H9 (cell line): Measurements from ENCODE around the gene MTCP1. TPM values are rescaled to one million over a fixed set of nuclear protein-coding genes. Genes with fewer than 3 reads are reported as not detected.

Experiments
- DNase-seq: peaks from one replicate; pipeline ENCODE4 v3.0.0-alpha.2; 2017
- H2AFZ ChIP-seq: one replicate; pipeline ENCODE4 v1.6.1; 2013; ENCODE audit warnings: mild to moderate bottlenecking, low read length, control low read depth, moderate library complexity
- H2AK5ac ChIP-seq: 2 replicates; pipeline ENCODE4 v1.6.1; 2013; ENCODE audit warnings: low read length, control low read depth, mixed read lengths; ENCODE audit not compliant: insufficient read length
- H2BK120ac ChIP-seq: one replicate; pipeline ENCODE4 v1.6.1; 2013; ENCODE audit warnings: low read depth, mild to moderate bottlenecking, low read length, control low read depth, inconsistent platforms; ENCODE audit not compliant: poor library complexity, severe bottlenecking
- H2BK12ac ChIP-seq: 2 replicates; pipeline ENCODE4 v1.6.1; 2013; ENCODE audit warnings: low read length, control low read depth, mixed read lengths, low read depth; ENCODE audit not compliant: insufficient read length
- H2BK15ac ChIP-seq: 2 replicates; pipeline ENCODE4 v1.6.1; 2013; ENCODE audit warnings: low read depth, low read length, control low read depth
- H2BK20ac ChIP-seq: one replicate; pipeline ENCODE4 v1.6.1; 2013; ENCODE audit warnings: low read depth, mild to moderate bottlenecking, low read length, control low read depth, inconsistent platforms; ENCODE audit not compliant: poor library complexity, severe bottlenecking
- H2BK5ac ChIP-seq: 2 replicates; pipeline ENCODE4 v1.6.1; 2013; ENCODE audit warnings: low read length, control low read depth, mixed read lengths; ENCODE audit not compliant: insufficient read length
- H3K14ac ChIP-seq: 2 replicates; pipeline ENCODE4 v1.6.1; 2013; ENCODE audit warnings: low read length, control low read depth; ENCODE audit not compliant: insufficient read depth
- H3K18ac ChIP-seq: 2 replicates; pipeline ENCODE4 v1.6.1; 2013; ENCODE audit warnings: low read depth, mild to moderate bottlenecking, mixed read lengths, low read length, control low read depth; ENCODE audit not compliant: insufficient read length
- H3K23ac ChIP-seq: 2 replicates; pipeline ENCODE4 v1.6.1; 2013; ENCODE audit warnings: low read length, control low read depth, mixed read lengths, low read depth; ENCODE audit not compliant: insufficient read length
- H3K23me2 ChIP-seq: 2 replicates; pipeline ENCODE4 v1.6.1; 2013; ENCODE audit warnings: low read depth, mild to moderate bottlenecking, mixed read lengths, low read length, control low read depth; ENCODE audit not compliant: insufficient read length, poor library complexity, severe bottlenecking
- H3K27ac ChIP-seq: 2 replicates; pipeline ENCODE4 v1.5.1; 2013; ENCODE audit warnings: low read length, control low read depth, mixed read lengths, low read depth; ENCODE audit not compliant: insufficient read length
- H3K27me3 ChIP-seq: 2 replicates; pipeline ENCODE4 v1.6.1; 2013; ENCODE audit warnings: low read length, control low read depth, inconsistent platforms; ENCODE audit not compliant: insufficient read depth
- H3K4ac ChIP-seq: 2 replicates; pipeline ENCODE4 v1.6.1; 2013; ENCODE audit warnings: low read depth, mild to moderate bottlenecking, control low read depth, inconsistent platforms, low read length, moderate library complexity
- H3K4me1 ChIP-seq: 2 replicates; pipeline ENCODE4 v1.6.1; 2013; ENCODE audit warnings: low read length, control low read depth, inconsistent platforms; ENCODE audit not compliant: insufficient read depth
- H3K4me2 ChIP-seq: 2 replicates; pipeline ENCODE4 v1.6.1; 2013; ENCODE audit warnings: low read length, control low read depth, mixed read lengths; ENCODE audit not compliant: insufficient read length, insufficient read depth
- H3K56ac ChIP-seq: 2 replicates; pipeline ENCODE4 v1.6.1; 2013; ENCODE audit warnings: low read depth, mild to moderate bottlenecking, mixed read lengths, low read length, control low read depth; ENCODE audit not compliant: insufficient read length
- H3K79me1 ChIP-seq: 2 replicates; pipeline ENCODE4 v1.6.1; 2013; ENCODE audit warnings: low read depth, mild to moderate bottlenecking, moderate library complexity, low read length, control low read depth, inconsistent platforms; ENCODE audit not compliant: insufficient read depth, poor library complexity, severe bottlenecking
- H3K79me2 ChIP-seq: 2 replicates; pipeline ENCODE4 v1.6.1; 2013; ENCODE audit warnings: low read length, control low read depth, inconsistent platforms; ENCODE audit not compliant: insufficient read depth
- H3K9ac ChIP-seq: 2 replicates; pipeline ENCODE4 v1.6.1; 2013; ENCODE audit warnings: low read length, control low read depth, mixed read lengths; ENCODE audit not compliant: insufficient read length; ENCODE audit errors: extremely low read depth
- H3K9me3 ChIP-seq: one replicate; pipeline ENCODE4 v1.6.1; 2013; ENCODE audit warnings: low read depth, low read length, inconsistent platforms; ENCODE audit not compliant: control insufficient read depth
- H3T11ph ChIP-seq: one replicate; pipeline ENCODE4 v1.6.1; 2013; ENCODE audit warnings: mild to moderate bottlenecking, low read length, control low read depth, inconsistent platforms
- H4K20me1 ChIP-seq: one replicate; pipeline ENCODE4 v1.6.1; 2013; ENCODE audit not compliant: control insufficient read depth, insufficient read length, insufficient read depth
- H4K5ac ChIP-seq: 2 replicates; pipeline ENCODE4 v1.6.1; 2013; ENCODE audit warnings: low read depth, mild to moderate bottlenecking, mixed read lengths, low read length, control low read depth; ENCODE audit not compliant: insufficient read length
- H4K8ac ChIP-seq: replicated peaks from 2 replicates; pipeline ENCODE4 v1.6.1; 2013; ENCODE audit warnings: low read length, control low read depth, mixed read lengths, low read depth; ENCODE audit not compliant: insufficient read length
- H4K91ac ChIP-seq: 2 replicates; pipeline ENCODE4 v1.6.1; 2013; ENCODE audit warnings: low read depth, mild to moderate bottlenecking, moderate library complexity, mixed read lengths, low read length, control low read depth; ENCODE audit not compliant: insufficient read length
- H3K27ac Mint-ChIP-seq, 3 experiments: 2 replicates in 2 of 3; 3 replicates in 1 of 3; pipeline ENCODE4 v1.8.0; 2020 to 2021; ENCODE audit warnings: mixed read lengths in 3 of 3, mild to moderate bottlenecking in 1 of 3, moderate library complexity in 1 of 3
- H3K27me3 Mint-ChIP-seq: 2 replicates; pipeline ENCODE4 v1.8.0; 2021; ENCODE audit warnings: low read depth, mild to moderate bottlenecking, moderate library complexity, mixed read lengths
- H3K36me3 Mint-ChIP-seq, 3 experiments: 2 replicates in 2 of 3; 3 replicates in 1 of 3; pipeline ENCODE4 v1.8.0; 2020 to 2021; ENCODE audit warnings: low read depth in 3 of 3, mixed read lengths in 3 of 3; ENCODE audit not compliant: insufficient read depth in 1 of 3
- H3K4me1 Mint-ChIP-seq, 2 experiments: 2 replicates each; pipeline ENCODE4 v1.8.0; 2020; ENCODE audit warnings: mixed read lengths in 2 of 2
- H3K4me3 Mint-ChIP-seq, 2 experiments: 2 replicates in 1 of 2; 3 replicates in 1 of 2; pipeline ENCODE4 v1.8.0; 2020 to 2021; ENCODE audit warnings: mild to moderate bottlenecking in 2 of 2, mixed read lengths in 2 of 2, moderate library complexity in 1 of 2
- H3K9me3 Mint-ChIP-seq, 2 experiments: 2 replicates in 1 of 2; 3 replicates in 1 of 2; pipeline ENCODE4 v1.8.0; 2020; ENCODE audit warnings: mild to moderate bottlenecking in 2 of 2, mixed read lengths in 2 of 2, moderate library complexity in 1 of 2
- WGBS: extraction: QIAGEN DNeasy Blood & Tissue Kit; methylation state at CpG from one replicate; pipeline ENCODE4 v1.1.7; 2013; ENCODE audit warnings: missing lambda C conversion rate, low lambda C conversion rate, mixed read lengths; ENCODE audit not compliant: insufficient read length; ENCODE audit errors: extremely low coverage; 5-methylcytosine and 5-hydroxymethylcytosine counted together
- total RNA-seq: library from RNA; stranded (reverse); gene quantifications from 2 replicates; pipeline ENCODE4 v1.2.1, GENCODE V29; 2021
- TF ChIP-seq, protein P1 (sequence below): fragments of 200-600 bp; sonication (generic); conservative IDR thresholded peaks from 3 replicates; pipeline ENCODE4 v1.8.0; 2021; ENCODE audit warnings: antibody characterized with exemption, mild to moderate bottlenecking

MTCP1 gene
- total RNA-seq, 1 experiment from 2014 or later = 21.4 TPM

DNA sequence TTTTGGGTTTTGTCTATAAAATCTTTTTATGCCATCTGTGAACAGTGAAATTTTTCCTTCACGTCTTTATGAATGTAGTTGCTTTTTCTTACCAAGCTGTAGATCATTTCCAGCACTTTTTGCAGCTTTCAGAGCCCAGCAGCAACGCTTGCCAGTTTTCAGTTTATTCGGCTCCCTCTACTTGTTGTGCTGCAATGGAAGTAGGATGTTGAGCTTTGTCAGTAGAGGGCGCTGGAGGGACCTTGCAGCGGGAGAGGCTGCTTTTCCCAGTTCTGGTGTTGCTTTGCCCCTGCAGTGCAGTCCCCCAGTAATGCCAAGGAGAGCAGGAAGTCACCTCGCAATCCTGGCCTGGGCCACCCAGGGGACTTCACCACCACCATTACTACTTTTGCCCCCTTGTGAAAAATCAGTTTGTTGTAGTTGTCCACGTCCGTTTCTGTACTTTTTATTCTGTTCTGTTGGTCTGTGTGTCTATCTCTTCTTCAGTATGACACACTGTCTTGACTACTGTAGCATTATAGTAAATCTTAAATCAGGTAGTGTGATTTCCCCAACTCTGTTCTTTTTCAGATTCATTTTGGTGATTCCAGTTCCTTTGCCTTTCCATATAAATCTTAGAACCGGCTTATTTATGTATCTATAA, 21.8 kb downstream of the MTCP1 start:
- Histone ChIP-seq H3K27ac (no peak overlapping the region), H3K23me2 (no peaks in the 10 kb centered on the region), H3K18ac (no peak overlapping the region), H3K79me2 (no peaks in the 10 kb centered on the region), H2BK5ac (no peak overlapping the region), H3T11ph (no peak overlapping the region), H4K5ac (no peak overlapping the region), H2BK20ac (no peak overlapping the region), H2BK12ac (no peak overlapping the region), H3K27me3 (no peaks in the 10 kb centered on the region), H3K4ac (no peak overlapping the region), H4K20me1 (no peaks in the 10 kb centered on the region), H2BK15ac (no peak overlapping the region), H2BK120ac (no peak overlapping the region), H4K91ac (no peak overlapping the region), H3K4me1 (no peaks in the 10 kb centered on the region), H3K9me3 (peaks cover 28% of the 10 kb centered on the region), H2AK5ac (no peak overlapping the region), H3K23ac (no peak overlapping the region), H4K8ac (no peak overlapping the region), H2AFZ (no peak overlapping the region), H3K56ac (no peak overlapping the region), H3K79me1 (no peaks in the 10 kb centered on the region), H3K14ac (no peak overlapping the region), H3K9ac (no peak overlapping the region), H3K4me2 (no peak overlapping the region)
- peaks cover 8 to 26% (median 8%) of the 10 kb centered on the region in 3 experiments; a peak in 5 of 7 replicates for H3K36me3 Mint-ChIP-seq
- DNase-seq = peak; percentile 74
- H3K9me3 Mint-ChIP-seq = peaks cover 69 to 79% of the 10 kb centered on the region in 2 experiments
- H3K27me3 Mint-ChIP-seq = peaks cover 2% of the 10 kb centered on the region; the same call in 1 of the 2 replicates
- H3K27ac Mint-ChIP-seq = no peak overlapping the region
- TF ChIP-seq, protein P1, sequence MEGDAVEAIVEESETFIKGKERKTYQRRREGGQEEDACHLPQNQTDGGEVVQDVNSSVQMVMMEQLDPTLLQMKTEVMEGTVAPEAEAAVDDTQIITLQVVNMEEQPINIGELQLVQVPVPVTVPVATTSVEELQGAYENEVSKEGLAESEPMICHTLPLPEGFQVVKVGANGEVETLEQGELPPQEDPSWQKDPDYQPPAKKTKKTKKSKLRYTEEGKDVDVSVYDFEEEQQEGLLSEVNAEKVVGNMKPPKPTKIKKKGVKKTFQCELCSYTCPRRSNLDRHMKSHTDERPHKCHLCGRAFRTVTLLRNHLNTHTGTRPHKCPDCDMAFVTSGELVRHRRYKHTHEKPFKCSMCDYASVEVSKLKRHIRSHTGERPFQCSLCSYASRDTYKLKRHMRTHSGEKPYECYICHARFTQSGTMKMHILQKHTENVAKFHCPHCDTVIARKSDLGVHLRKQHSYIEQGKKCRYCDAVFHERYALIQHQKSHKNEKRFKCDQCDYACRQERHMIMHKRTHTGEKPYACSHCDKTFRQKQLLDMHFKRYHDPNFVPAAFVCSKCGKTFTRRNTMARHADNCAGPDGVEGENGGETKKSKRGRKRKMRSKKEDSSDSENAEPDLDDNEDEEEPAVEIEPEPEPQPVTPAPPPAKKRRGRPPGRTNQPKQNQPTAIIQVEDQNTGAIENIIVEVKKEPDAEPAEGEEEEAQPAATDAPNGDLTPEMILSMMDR = peak; percentile 71
- no CpG with 5 or more reads among the region's 9 CpGs for WGBS
- peaks cover 5 to 8% of the 10 kb centered on the region in 2 experiments; a peak in 2 of 4 replicates for H3K4me1 Mint-ChIP-seq
- no peak overlapping the region for H3K4me3 Mint-ChIP-seq
